Anterior cingulate cortex (tissue), 58 donors: ENCODE data around the gene CDH10.

Experiments
- DNase-seq, 58 donors: peaks; one replicate each; lab custom pipeline; 2025; lab: John Stamatoyannopoulos, UW

Gene CDH10

GRCh38 chr5:24492229-24492628, 152.5 kb downstream of the CDH10 start:
- DNase-seq = no peak

- no peak for DNase-seq
Observed at GRCh38 chr5:24491490-24491889, 153.3 kb downstream of the CDH10 start.

- DNase-seq = no peak
Observed at GRCh38 chr5:24487368-24488229, 157.2 kb downstream of the CDH10 start.

- DNase-seq = no peak
Observed at GRCh38 chr5:24480952-24481351, 163.8 kb downstream of the CDH10 start.

- DNase-seq = no peak
Observed at GRCh38 chr5:24477958-24478357, 166.8 kb downstream of the CDH10 start.

GRCh38 chr5:24475101-24475500, 169.7 kb downstream of the CDH10 start:
- no peak for DNase-seq

- no peak for DNase-seq
Observed at GRCh38 chr5:24474685-24475084, 170.1 kb downstream of the CDH10 start.

- DNase-seq = no peak
Observed at GRCh38 chr5:24472518-24472917, 172.3 kb downstream of the CDH10 start.

- peak in 1 of 58 donors; percentile 3 for DNase-seq
Observed at GRCh38 chr5:24444414-24444813, 200.4 kb downstream of the CDH10 start.

GRCh38 chr5:24439465-24439864, 205.3 kb downstream of the CDH10 start:
- no peak for DNase-seq
